Thyroid gland (tissue), 4 donors: Measurements from ENCODE around the gene SUPT6H. TPM values are rescaled to one million over a fixed set of nuclear protein-coding genes. Genes with fewer than 3 reads are reported as not detected.
"Not testable (repeated sequence)": the region's sequence is repeated elsewhere in the genome, so short reads cannot be mapped to it uniquely, and the experiment has no call there.

Source experiments
- DNase-seq, 2 donors: peaks; one replicate each; pipeline ENCODE4 v3.0.0-alpha.2; 2019
- H3K27ac ChIP-seq, 3 donors: fragments of 200-600 bp; sonication (generic); 1 replicate in 2 of 3; 2 replicates in 1 of 3; pipeline ENCODE4 v1.5.1; 2016 to 2019; ENCODE audit warnings: mild to moderate bottlenecking in 1 of 3, moderate library complexity in 1 of 3
- H3K27me3 ChIP-seq: fragments of 200-600 bp; sonication (generic); one replicate; pipeline ENCODE4 v1.5.1; 2019
- H3K36me3 ChIP-seq, 2 donors: fragments of 200-600 bp; sonication (generic); one replicate each; pipeline ENCODE4 v1.5.1; 2016 to 2019
- H3K4me1 ChIP-seq, 2 donors: fragments of 200-600 bp; sonication (generic); one replicate each; pipeline ENCODE4 v1.5.1; 2017 to 2019
- H3K4me3 ChIP-seq, 3 donors: fragments of 200-600 bp; sonication (generic); replicated peaks in 1 of 3; 1 replicate in 2 of 3; 2 replicates in 1 of 3; pipeline ENCODE4 v1.5.1; 2016; ENCODE audit warnings: mild to moderate bottlenecking in 1 of 3
- H3K9me3 ChIP-seq: fragments of 200-600 bp; sonication (generic); one replicate; pipeline ENCODE4 v1.5.1; 2017
- POLR2A ChIP-seq, 2 donors: fragments of 450-650 bp; IDR thresholded peaks; one replicate each; pipeline ENCODE4 v1.6.1; 2017; ENCODE audit warnings: antibody characterized with exemption in 2 of 2, mild to moderate bottlenecking in 2 of 2, moderate library complexity in 1 of 2
- WGBS, 2 donors: methylation state at CpG; one replicate each; pipeline ENCODE4 v1.1.5; 2017; 5-methylcytosine and 5-hydroxymethylcytosine counted together
- intact Hi-C: fragments of 100-400 bp; cut with DNase I; formaldehyde crosslinking; loops from one replicate; pipeline ENCODE4 v1.15.1; 2023
- total RNA-seq, 4 donors: library from RNA; depleted of rRNA; stranded (reverse); fragments of >200 nt; gene quantifications; one replicate each; pipeline ENCODE4 v1.2.3, GENCODE V29; 2016
- TF ChIP-seq, protein P1 (sequence below), 6 experiments: fragments of 200-600 bp in 3 of 6; fragments of 450-650 bp in 3 of 6; sonication (generic) in 3 of 6; IDR thresholded peaks; one replicate each; pipeline ENCODE4 v1.5.1; 2016 to 2019; ENCODE audit warnings: antibody characterized with exemption in 6 of 6, mild to moderate bottlenecking in 2 of 6, inconsistent platforms in 1 of 6, moderate library complexity in 1 of 6

Gene SUPT6H
- total RNA-seq, 4 donors from 2014 or later: 49.2 to 117 (median 61.6) TPM

DNA sequence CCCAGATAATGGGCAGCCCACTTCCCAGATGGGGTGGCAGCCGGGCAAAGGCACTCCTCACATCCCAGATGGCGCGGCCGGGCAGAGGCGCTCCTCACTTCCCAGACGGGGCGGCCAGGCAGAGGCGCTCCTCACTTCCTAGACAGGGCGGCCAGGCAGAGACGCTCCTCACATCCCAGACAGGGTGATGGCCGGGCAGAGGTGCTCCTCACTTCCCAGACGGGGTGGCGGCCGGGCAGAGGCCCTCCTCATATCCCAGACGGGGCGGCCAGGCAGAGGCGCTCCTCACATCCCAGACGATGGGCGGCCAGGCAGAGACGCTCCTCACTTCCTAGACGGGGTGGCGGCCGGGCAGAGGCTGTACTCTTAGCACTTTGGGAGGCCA, 2.5 kb upstream of the SUPT6H start:
- intact Hi-C loops, DNase-seq, H3K9me3 ChIP-seq, H3K4me3 ChIP-seq, H3K27me3 ChIP-seq, H3K27ac ChIP-seq: not testable (repeated sequence)
- peaks cover 7 to 15% of the 10 kb centered on the region in 2 donors for H3K36me3 ChIP-seq
- 98 to 100% methylated on average over 1 to 22 of the region's 23 CpGs for WGBS, 2 donors
- H3K4me1 ChIP-seq: peaks cover 26 to 27% of the 10 kb centered on the region in 2 donors

DNA sequence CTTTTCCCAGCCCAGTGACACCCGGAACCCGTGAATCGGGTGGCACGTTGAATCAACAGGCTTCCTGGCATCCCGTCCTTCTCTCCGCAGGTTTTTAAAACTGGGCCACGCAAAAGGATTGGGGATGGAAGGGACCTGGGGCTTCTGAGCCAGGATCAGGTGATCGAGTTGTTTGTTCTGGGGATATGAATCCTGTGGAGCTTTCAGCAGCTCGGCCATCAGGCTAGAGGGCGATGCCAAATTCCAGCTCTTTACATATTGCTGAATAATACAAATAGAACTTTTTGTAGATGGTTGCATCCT, 473 bp downstream of the SUPT6H start:
- 2% methylated on average over 10 of the region's 10 CpGs for WGBS, 2 donors
- intact Hi-C loops: no loop called here
- no peaks in the 10 kb centered on the region for H3K27me3 ChIP-seq
- H3K9me3 ChIP-seq: no peaks in the 10 kb centered on the region
- peak overlapping the region; percentile 82 to 98 (median 94) for H3K27ac ChIP-seq
- H3K36me3 ChIP-seq: peaks cover 7 to 15% of the 10 kb centered on the region in 2 donors
- no peak for DNase-seq
- no peak for TF ChIP-seq POLR2A (IDR thresholded peaks at IDR 0.05)
- TF ChIP-seq, protein P1, sequence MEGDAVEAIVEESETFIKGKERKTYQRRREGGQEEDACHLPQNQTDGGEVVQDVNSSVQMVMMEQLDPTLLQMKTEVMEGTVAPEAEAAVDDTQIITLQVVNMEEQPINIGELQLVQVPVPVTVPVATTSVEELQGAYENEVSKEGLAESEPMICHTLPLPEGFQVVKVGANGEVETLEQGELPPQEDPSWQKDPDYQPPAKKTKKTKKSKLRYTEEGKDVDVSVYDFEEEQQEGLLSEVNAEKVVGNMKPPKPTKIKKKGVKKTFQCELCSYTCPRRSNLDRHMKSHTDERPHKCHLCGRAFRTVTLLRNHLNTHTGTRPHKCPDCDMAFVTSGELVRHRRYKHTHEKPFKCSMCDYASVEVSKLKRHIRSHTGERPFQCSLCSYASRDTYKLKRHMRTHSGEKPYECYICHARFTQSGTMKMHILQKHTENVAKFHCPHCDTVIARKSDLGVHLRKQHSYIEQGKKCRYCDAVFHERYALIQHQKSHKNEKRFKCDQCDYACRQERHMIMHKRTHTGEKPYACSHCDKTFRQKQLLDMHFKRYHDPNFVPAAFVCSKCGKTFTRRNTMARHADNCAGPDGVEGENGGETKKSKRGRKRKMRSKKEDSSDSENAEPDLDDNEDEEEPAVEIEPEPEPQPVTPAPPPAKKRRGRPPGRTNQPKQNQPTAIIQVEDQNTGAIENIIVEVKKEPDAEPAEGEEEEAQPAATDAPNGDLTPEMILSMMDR (IDR thresholded peaks at IDR 0.05): no peak
- peaks cover 26 to 27% of the 10 kb centered on the region in 2 donors for H3K4me1 ChIP-seq
- peak overlapping the region; percentile 68 to 95 (median 68) for H3K4me3 ChIP-seq

DNA sequence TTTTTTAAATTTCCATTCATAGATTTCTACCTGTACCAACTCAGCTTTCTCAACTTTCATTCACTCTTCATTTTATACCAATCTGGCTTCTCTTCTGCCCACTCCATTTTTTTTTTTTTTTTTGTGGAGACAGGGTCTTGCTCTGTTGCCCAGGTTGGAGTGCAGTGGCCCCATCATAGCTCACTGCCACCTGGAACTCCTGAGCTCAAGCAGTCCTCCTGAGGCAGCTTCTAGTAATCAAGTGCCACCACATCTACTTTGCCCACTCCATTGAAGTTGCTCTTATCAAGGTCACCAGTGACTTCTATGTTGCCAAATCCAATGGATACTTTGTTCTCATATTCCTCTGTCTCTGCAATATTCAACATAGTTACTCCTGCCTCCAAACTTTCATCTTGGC, 1.7 kb downstream of the SUPT6H start:
- no peak for DNase-seq
- Histone ChIP-seq H3K27me3 (no peaks in the 10 kb centered on the region), H3K27ac (no peak overlapping the region), H3K36me3 (peaks cover 6 to 10% of the 10 kb centered on the region in 2 donors), H3K9me3 (no peaks in the 10 kb centered on the region), H3K4me3 (no peak overlapping the region), H3K4me1 (peaks cover 26 to 27% of the 10 kb centered on the region in 2 donors)
- intact Hi-C loops: no loop called here
- TF ChIP-seq, protein P1 (IDR thresholded peaks at IDR 0.05): no peak
- no peak for TF ChIP-seq POLR2A (IDR thresholded peaks at IDR 0.05)

DNA sequence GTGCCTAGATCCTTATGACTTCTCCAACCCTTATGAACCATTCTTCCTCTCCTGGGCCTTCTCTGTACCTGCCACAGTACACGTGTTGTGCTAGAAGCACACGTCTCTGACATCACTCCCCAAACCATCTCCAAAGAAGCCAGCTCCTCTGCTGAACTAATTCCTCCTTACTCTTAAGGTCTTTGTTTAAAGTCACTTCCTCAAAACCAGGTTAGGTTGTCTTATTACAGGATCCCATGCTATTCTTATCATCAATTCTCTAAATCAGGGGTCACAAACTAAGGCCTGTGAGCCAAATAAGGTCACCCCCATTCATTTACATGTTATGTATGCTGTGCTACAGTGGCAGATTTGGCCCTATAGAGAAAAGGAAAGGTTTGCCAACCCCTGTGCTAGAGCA, 4.0 kb downstream of the SUPT6H start:
- WGBS, 2 donors: 85 to 89% methylated on average over 2 of the region's 2 CpGs
- no peak for TF ChIP-seq POLR2A (IDR thresholded peaks at IDR 0.05)
- TF ChIP-seq, protein P1 (IDR thresholded peaks at IDR 0.05): no peak

DNA sequence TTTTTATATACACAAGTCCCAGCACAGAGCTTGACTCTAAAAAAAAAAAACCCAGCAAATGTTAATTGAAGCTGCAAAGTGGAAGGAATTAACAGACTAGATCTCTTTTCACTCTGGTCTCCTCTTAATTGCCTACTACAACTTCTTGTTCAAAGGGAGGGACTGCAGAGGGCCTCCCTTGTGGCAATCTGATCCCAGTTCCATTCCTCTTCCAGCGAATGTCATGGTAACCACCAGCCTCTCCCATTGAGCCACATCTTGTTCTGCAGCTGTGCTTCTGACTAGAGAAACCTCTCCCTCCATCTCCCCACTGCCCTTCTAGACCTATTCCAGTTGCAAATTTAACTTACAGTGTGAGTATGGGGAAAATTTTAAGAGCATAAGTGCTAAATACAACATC, 5.9 kb downstream of the SUPT6H start:
- no peak for TF ChIP-seq POLR2A (IDR thresholded peaks at IDR 0.05)
- TF ChIP-seq, protein P1 (IDR thresholded peaks at IDR 0.05): no peak
- DNase-seq: no peak
- intact Hi-C loops: no loop called here
- Histone ChIP-seq H3K9me3 (no peaks in the 10 kb centered on the region), H3K27ac (no peak overlapping the region), H3K4me3 (no peak overlapping the region), H3K36me3 (peaks cover 23 to 26% of the 10 kb centered on the region in 2 donors), H3K4me1 (peaks cover 7 to 16% of the 10 kb centered on the region in 2 donors), H3K27me3 (no peaks in the 10 kb centered on the region)
- 92 to 95% methylated on average over 1 of the region's 1 CpG for WGBS, 2 donors

More for the DNA sequence above, 4.0 kb downstream of the SUPT6H start:
- peaks cover 17 to 20% of the 10 kb centered on the region in 2 donors for H3K4me1 ChIP-seq
- no peaks in the 10 kb centered on the region for H3K27me3 ChIP-seq
- no peak for DNase-seq
- intact Hi-C loops: no loop called here
- H3K9me3 ChIP-seq: no peaks in the 10 kb centered on the region
- H3K4me3 ChIP-seq: no peak overlapping the region
- peaks cover 5 to 7% of the 10 kb centered on the region in 2 donors for H3K36me3 ChIP-seq
- H3K27ac ChIP-seq: no peak overlapping the region

DNA sequence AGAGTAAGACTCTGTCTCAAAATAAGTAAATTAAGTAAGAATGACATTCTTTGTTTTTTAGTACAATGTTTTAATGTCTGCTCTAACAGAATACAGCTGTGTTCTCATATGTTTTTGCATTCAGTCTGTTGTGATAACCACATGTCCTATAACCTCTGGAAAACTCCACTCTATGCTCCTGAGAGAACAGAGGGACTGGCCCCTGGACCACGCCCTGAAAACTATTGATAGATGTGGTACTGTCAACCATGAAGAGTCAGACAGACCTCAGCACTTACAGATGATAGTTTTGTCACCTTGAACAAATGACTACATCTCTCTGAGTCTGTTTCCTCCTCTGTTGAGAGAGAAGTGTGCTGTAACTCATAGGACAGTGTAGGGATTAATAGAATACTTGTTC, 7.9 kb downstream of the SUPT6H start:
- peaks cover 44 to 46% of the 10 kb centered on the region in 2 donors for H3K36me3 ChIP-seq
- no peaks in the 10 kb centered on the region for H3K4me1 ChIP-seq

More for the DNA sequence above, 7.9 kb downstream of the SUPT6H start:
- Histone ChIP-seq H3K9me3 (no peaks in the 10 kb centered on the region), H3K27ac (no peak overlapping the region), H3K27me3 (no peaks in the 10 kb centered on the region), H3K4me3 (no peak overlapping the region)
- 73 to 100% methylated on average over 1 of the region's 1 CpG for WGBS, 2 donors
- intact Hi-C loops: no loop called here
- DNase-seq: no peak
- TF ChIP-seq, protein P1 (IDR thresholded peaks at IDR 0.05): no peak
- no peak for TF ChIP-seq POLR2A (IDR thresholded peaks at IDR 0.05)
